Neural cell (in vitro differentiated cells): ENCODE measurements around the gene PACC1.

ENCODE experiments used
- CTCF ChIP-seq: fragments of 450-650 bp; IDR thresholded peaks from 2 replicates; pipeline ENCODE4 v1.5.1; 2014; ENCODE audit warnings: antibody characterized with exemption, mild to moderate bottlenecking, moderate library complexity; ENCODE audit not compliant: poor library complexity, severe bottlenecking
- EP300 ChIP-seq: fragments of 450-650 bp; conservative IDR thresholded peaks from 2 replicates; pipeline ENCODE4 v1.6.1; 2014; ENCODE audit warnings: antibody characterized with exemption, mild to moderate bottlenecking, moderate library complexity; ENCODE audit not compliant: poor library complexity, severe bottlenecking
- EZH2 ChIP-seq: fragments of 200-600, 300-800 bp; shearing (Covaris generic), sonication (generic); IDR thresholded peaks from 2 replicates; pipeline ENCODE4 v1.6.1; 2014; ENCODE audit warnings: antibody characterized with exemption, low read length, borderline replicate concordance, mild to moderate bottlenecking; ENCODE audit not compliant: insufficient read depth, poor library complexity, severe bottlenecking
- MXI1 ChIP-seq: fragments of 450-650 bp; conservative IDR thresholded peaks from 2 replicates; pipeline ENCODE4 v1.6.1; 2014; ENCODE audit warnings: antibody characterized with exemption, mild to moderate bottlenecking; ENCODE audit not compliant: poor library complexity, severe bottlenecking
- POLR2AphosphoS5 ChIP-seq: IDR thresholded peaks from 2 replicates; pipeline ENCODE4 v1.6.1; 2012
- RAD21 ChIP-seq: fragments of 450-650 bp; conservative IDR thresholded peaks from 2 replicates; pipeline ENCODE4 v1.6.1; 2014; ENCODE audit warnings: antibody characterized with exemption, mild to moderate bottlenecking, moderate library complexity
- REST ChIP-seq: IDR thresholded peaks from 2 replicates; pipeline ENCODE4 v1.6.1; 2012; ENCODE audit warnings: borderline replicate concordance
- SMC3 ChIP-seq: fragments of 450-650 bp; conservative IDR thresholded peaks from 2 replicates; pipeline ENCODE4 v1.6.1; 2014; ENCODE audit warnings: antibody characterized with exemption, mild to moderate bottlenecking, moderate library complexity; ENCODE audit not compliant: poor library complexity
- TAF1 ChIP-seq: IDR thresholded peaks from 2 replicates; pipeline ENCODE4 v1.6.1; 2012; ENCODE audit warnings: low read depth

- TF ChIP-seq TAF1 = no peak
- TF ChIP-seq CTCF = no peak
- no peak for TF ChIP-seq SMC3
- no peak for TF ChIP-seq MXI1
- TF ChIP-seq REST = no peak
- no peak for TF ChIP-seq POLR2AphosphoS5
- TF ChIP-seq EP300 = no peak
- no peak for TF ChIP-seq RAD21
- TF ChIP-seq EZH2 = no peak
Measured at GRCh38 chr1:212437179-212437798, 22.6 kb upstream of the PACC1 start.
